ENCODE data around the gene LSAMP. TPM values are rescaled to one million over a fixed set of nuclear protein-coding genes. Genes with fewer than 3 reads are reported as not detected.
"Not testable (repeated sequence)": the region's sequence is repeated elsewhere in the genome, so short reads cannot be mapped to it uniquely, and the experiment has no call there.

LSAMP gene
- total RNA-seq, 1 experiment from 2014 or later: 10.1 TPM

DNA sequence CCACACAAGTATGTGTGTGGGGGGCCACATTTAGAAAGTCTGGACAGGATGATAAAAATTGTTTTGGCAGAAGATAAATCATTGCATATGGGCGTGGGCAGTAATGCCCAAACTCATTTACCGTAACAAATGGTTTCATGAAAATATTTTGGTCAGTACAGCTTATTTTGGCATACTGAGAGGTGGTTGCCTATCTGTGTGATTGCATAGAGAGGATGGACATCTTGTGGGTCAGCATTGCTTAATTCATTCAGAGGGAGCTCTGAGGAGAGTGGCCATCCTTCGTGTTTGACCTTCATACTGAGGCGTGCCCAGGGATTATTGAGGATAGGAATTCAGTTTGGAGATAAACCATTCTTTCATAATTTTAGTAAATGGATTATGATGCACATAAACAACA is 659.5 kb downstream of the LSAMP start:
- Histone ChIP-seq H3K4me3 (ENCODE audit: low read depth, low read length, poor library complexity, severe bottlenecking) (no peak overlapping the region), H3K4me1 (ENCODE audit: insufficient read depth, low read length, poor library complexity, severe bottlenecking) (peaks cover 3% of the 10 kb centered on the region), H3K9me3 (ENCODE audit: low read depth, low read length, poor library complexity, severe bottlenecking) (no peaks in the 10 kb centered on the region), H3K36me3 (ENCODE audit: insufficient read depth, low read length, poor library complexity, severe bottlenecking) (no peaks in the 10 kb centered on the region), H3K27me3 (replicated peaks; ENCODE audit: insufficient read depth, low read depth, low read length, poor library complexity) (no peaks in the 10 kb centered on the region), H3K27ac (ENCODE audit: low read depth, low read length, poor library complexity, severe bottlenecking) (no peak overlapping the region)
- CTCF ChIA-PET: interaction anchor here (2.4 kb wide), 1 partner anchor 571 kb away, joined by 8 read pairs; no protein-coding TSS in a partner anchor
- BruUV-seq (replicated peaks): no TSS peak
- no peak for TF ChIP-seq EZH2 (IDR thresholded peaks at IDR 0.05; ENCODE audit: borderline replicate concordance, low read depth, low read length, poor library complexity, severe bottlenecking)
- TF ChIP-seq, protein P1, sequence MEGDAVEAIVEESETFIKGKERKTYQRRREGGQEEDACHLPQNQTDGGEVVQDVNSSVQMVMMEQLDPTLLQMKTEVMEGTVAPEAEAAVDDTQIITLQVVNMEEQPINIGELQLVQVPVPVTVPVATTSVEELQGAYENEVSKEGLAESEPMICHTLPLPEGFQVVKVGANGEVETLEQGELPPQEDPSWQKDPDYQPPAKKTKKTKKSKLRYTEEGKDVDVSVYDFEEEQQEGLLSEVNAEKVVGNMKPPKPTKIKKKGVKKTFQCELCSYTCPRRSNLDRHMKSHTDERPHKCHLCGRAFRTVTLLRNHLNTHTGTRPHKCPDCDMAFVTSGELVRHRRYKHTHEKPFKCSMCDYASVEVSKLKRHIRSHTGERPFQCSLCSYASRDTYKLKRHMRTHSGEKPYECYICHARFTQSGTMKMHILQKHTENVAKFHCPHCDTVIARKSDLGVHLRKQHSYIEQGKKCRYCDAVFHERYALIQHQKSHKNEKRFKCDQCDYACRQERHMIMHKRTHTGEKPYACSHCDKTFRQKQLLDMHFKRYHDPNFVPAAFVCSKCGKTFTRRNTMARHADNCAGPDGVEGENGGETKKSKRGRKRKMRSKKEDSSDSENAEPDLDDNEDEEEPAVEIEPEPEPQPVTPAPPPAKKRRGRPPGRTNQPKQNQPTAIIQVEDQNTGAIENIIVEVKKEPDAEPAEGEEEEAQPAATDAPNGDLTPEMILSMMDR (conservative IDR thresholded peaks at IDR 0.05; ENCODE audit: low read depth, low read length): no peak
- intact Hi-C loops (cut with micrococcal nuclease; ENCODE audit: unreplicated experiment): no loop called here
- POLR2A ChIA-PET (ENCODE audit: low non-redundant PET): interaction anchor here (0.5 kb wide), 1 partner anchor 1728 kb away, joined by 3 read pairs; no protein-coding TSS in a partner anchor
- no peak for DNase-seq (ENCODE audit: low spot score)

DNA sequence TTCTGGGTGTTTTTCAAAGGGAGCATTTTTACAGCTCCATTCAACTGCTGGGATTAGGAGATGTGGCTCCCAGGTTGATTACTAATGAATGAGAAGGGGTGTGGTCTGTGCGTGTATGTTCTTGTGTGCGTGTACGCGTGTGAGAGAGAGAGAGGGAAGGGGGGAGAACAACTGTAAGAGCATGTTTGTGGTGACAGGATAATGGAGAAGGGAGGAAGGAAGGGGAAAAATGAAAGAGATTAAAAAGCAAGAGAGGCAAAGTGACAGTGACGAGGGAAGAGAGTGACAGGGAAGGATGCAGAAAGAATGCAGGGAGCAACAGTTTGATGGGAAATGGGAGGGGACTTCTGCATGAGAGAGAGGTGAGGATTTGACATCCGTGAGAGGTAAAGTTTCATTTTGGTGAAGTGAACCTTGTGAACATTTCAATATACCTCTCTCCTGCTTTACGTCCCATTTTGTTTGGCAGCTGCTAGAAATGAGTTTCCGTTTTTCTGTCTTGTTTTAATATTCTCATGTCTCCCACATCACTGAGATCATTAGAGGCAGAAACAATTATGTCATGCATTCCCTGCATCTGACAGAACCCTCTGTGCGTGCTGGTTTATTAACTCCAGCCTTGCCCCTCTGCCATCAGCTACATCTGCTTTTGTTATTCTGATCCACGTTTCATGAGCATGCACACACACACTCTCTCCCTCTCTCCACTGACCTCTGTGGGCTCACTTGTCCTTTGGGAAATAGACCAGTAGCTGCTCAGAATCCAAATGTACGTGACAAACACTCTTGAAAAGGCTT is 660.3 kb downstream of the LSAMP start:
- no peaks in the 10 kb centered on the region for H3K27me3 ChIP-seq (replicated peaks; ENCODE audit: insufficient read depth, low read depth, low read length, poor library complexity)
- BruUV-seq (replicated peaks): no TSS peak
- intact Hi-C loops (cut with micrococcal nuclease; ENCODE audit: unreplicated experiment): loop anchor here (1.0 to 5.0 kb wide), 5 partner anchors 17 to 568 kb away; no protein-coding TSS in a partner anchor
- H3K4me1 ChIP-seq (ENCODE audit: insufficient read depth, low read length, poor library complexity, severe bottlenecking): peaks cover 3% of the 10 kb centered on the region
- DNase-seq (ENCODE audit: low spot score): no peak
- TF ChIP-seq, protein P1 (conservative IDR thresholded peaks at IDR 0.05; ENCODE audit: low read depth, low read length): peak; percentile 29; the same call in 1 of the 2 replicates
- TF ChIP-seq EZH2 (IDR thresholded peaks at IDR 0.05; ENCODE audit: borderline replicate concordance, low read depth, low read length, poor library complexity, severe bottlenecking): no peak
- H3K9me3 ChIP-seq (ENCODE audit: low read depth, low read length, poor library complexity, severe bottlenecking): no peaks in the 10 kb centered on the region
- ChIA-PET CTCF (interaction anchor here (0.5 to 2.4 kb wide), 6 partner anchors 18 to 694 kb away, joined by 3 to 9 read pairs (median 5); no protein-coding TSS in a partner anchor), POLR2A (ENCODE audit: low non-redundant PET) (interaction anchor here (0.5 kb wide), 1 partner anchor 1728 kb away, joined by 3 read pairs; no protein-coding TSS in a partner anchor)
- H3K36me3 ChIP-seq (ENCODE audit: insufficient read depth, low read length, poor library complexity, severe bottlenecking): no peaks in the 10 kb centered on the region
- H3K4me3 ChIP-seq (ENCODE audit: low read depth, low read length, poor library complexity, severe bottlenecking): peak overlapping the region; percentile 74
- peak overlapping the region; percentile 73 for H3K27ac ChIP-seq (ENCODE audit: low read depth, low read length, poor library complexity, severe bottlenecking)

DNA sequence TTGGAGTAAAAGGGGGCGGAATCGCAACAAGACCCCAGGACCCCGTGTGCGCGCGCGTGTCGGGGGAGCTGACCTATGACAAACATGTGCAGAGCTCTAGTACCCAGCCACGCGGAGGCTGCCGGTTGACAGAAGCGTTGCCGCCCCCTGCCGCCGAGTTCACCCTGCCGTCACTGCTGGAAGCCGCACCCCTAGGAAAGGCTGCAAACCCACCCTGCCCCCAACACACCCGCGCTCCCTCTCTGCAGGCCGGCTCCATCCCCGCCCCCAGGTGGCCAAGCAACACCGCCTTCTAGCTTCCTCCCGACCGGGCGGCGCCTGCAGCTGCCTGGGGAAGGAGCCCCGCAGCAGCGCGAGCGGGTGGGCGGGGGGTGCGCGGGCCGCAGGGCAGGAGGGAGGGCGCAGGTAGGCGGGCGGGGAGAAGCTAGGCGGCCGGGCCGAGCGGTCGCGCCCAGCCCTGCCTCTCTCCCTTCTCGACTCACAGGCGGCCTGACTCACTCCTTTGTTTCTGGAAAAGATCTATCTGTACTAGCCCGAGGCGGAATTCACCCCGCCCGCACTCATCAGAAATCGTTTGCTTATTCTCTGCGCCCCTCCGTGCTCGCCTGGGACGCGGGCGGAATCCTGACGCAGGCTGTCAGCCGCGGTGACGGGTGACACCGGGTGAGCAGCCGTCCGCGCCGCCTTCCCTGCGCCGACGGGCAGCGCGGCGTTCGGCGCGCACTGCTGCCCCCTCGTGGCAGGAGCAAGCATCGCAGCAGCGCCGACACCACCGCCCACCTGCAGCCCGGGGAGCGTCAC is 661.1 kb downstream of the LSAMP start:
- H3K27me3 ChIP-seq (replicated peaks; ENCODE audit: insufficient read depth, low read depth, low read length, poor library complexity): no peaks in the 10 kb centered on the region
- intact Hi-C loops (cut with micrococcal nuclease; ENCODE audit: unreplicated experiment): loop anchor here (1.0 to 5.0 kb wide), 5 partner anchors 16 to 567 kb away; no protein-coding TSS in a partner anchor
- DNase-seq (ENCODE audit: low spot score): peak; percentile 96
- H3K4me1 ChIP-seq (ENCODE audit: insufficient read depth, low read length, poor library complexity, severe bottlenecking): peaks cover 3% of the 10 kb centered on the region
- H3K4me3 ChIP-seq (ENCODE audit: low read depth, low read length, poor library complexity, severe bottlenecking): peak overlapping the region; percentile 74
- no TSS peak for BruUV-seq (replicated peaks)
- no peaks in the 10 kb centered on the region for H3K36me3 ChIP-seq (ENCODE audit: insufficient read depth, low read length, poor library complexity, severe bottlenecking)
- ChIA-PET POLR2A (ENCODE audit: low non-redundant PET) (interaction anchor here (0.6 kb wide), 2 partner anchors 84 to 284 kb away, joined by 3 read pairs; no protein-coding TSS in a partner anchor), CTCF (interaction anchor here (0.5 to 2.4 kb wide), 12 partner anchors 15 to 693 kb away, joined by 3 to 9 read pairs (median 4); no protein-coding TSS in a partner anchor)
- H3K9me3 ChIP-seq (ENCODE audit: low read depth, low read length, poor library complexity, severe bottlenecking): no peaks in the 10 kb centered on the region
- TF ChIP-seq, protein P1 (conservative IDR thresholded peaks at IDR 0.05; ENCODE audit: low read depth, low read length): peak; percentile 99
- no peak for TF ChIP-seq EZH2 (IDR thresholded peaks at IDR 0.05; ENCODE audit: borderline replicate concordance, low read depth, low read length, poor library complexity, severe bottlenecking)
- H3K27ac ChIP-seq (ENCODE audit: low read depth, low read length, poor library complexity, severe bottlenecking): peak overlapping the region; percentile 73

DNA sequence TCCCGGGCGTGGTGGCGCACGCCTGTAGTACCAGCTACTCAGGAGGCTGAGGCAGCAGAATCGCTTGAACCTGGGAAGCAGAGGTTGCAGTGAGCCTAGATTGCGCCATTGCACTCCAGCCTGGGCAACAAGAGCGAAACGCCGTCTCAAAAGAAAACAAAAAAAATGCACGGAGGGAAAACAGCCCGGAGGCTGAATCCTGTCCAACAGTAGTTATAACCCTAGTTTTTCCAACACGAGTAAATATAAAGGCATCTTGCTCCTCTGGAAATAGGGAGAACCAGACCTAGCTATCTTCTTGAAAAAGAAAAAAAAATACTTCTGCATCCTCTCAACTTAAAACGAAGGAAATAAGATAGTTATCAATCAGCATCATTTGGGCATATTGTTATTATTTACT is 661.9 kb downstream of the LSAMP start:
- TSS peak; percentile 85 for BruUV-seq (replicated peaks)
- not testable (repeated sequence) for H3K4me1 ChIP-seq (ENCODE audit: insufficient read depth, low read length, poor library complexity, severe bottlenecking); DNase-seq (ENCODE audit: low spot score); H3K9me3 ChIP-seq (ENCODE audit: low read depth, low read length, poor library complexity, severe bottlenecking); H3K36me3 ChIP-seq (ENCODE audit: insufficient read depth, low read length, poor library complexity, severe bottlenecking); H3K27me3 ChIP-seq (replicated peaks; ENCODE audit: insufficient read depth, low read depth, low read length, poor library complexity); H3K27ac ChIP-seq (ENCODE audit: low read depth, low read length, poor library complexity, severe bottlenecking)
- ChIA-PET CTCF (interaction anchor here (0.6 to 2.4 kb wide), 10 partner anchors 14 to 692 kb away, joined by 3 to 9 read pairs (median 4); no protein-coding TSS in a partner anchor), POLR2A (ENCODE audit: low non-redundant PET) (interaction anchor here (0.6 kb wide), 2 partner anchors 83 to 283 kb away, joined by 3 read pairs; no protein-coding TSS in a partner anchor)
- intact Hi-C loops (cut with micrococcal nuclease; ENCODE audit: unreplicated experiment): loop anchor here (5.0 kb wide), 1 partner anchor 281 kb away; no protein-coding TSS in a partner anchor
- H3K4me3 ChIP-seq (ENCODE audit: low read depth, low read length, poor library complexity, severe bottlenecking): peak overlapping the region; percentile 74

All from A673 (cell line).